Thyroid gland (tissue), 4 donors: ENCODE measurements around the gene GDNF.

Experiments
- CTCF ChIP-seq, 6 experiments: fragments of 200-600 bp in 3 of 6; fragments of 450-650 bp in 3 of 6; sonication (generic) in 3 of 6; IDR thresholded peaks; one replicate each; pipeline ENCODE4 v1.5.1; 2016 to 2019; ENCODE audit warnings: antibody characterized with exemption in 6 of 6, mild to moderate bottlenecking in 2 of 6, inconsistent platforms in 1 of 6, moderate library complexity in 1 of 6
- POLR2A ChIP-seq, 2 donors: fragments of 450-650 bp; IDR thresholded peaks; one replicate each; pipeline ENCODE4 v1.6.1; 2017; ENCODE audit warnings: antibody characterized with exemption in 2 of 2, mild to moderate bottlenecking in 2 of 2, moderate library complexity in 1 of 2

- no peak for TF ChIP-seq CTCF (IDR thresholded peaks at IDR 0.05)
- TF ChIP-seq POLR2A (IDR thresholded peaks at IDR 0.05) = no peak
Observed at GRCh38 chr5:37786862-37787519, 52.9 kb downstream of the GDNF start.
